SK-N-MC (cell line): ENCODE results near the gene NCSTN.

ENCODE experiments used
- EZH2 ChIP-seq: fragments of 200-600 bp; sonication (generic); IDR thresholded peaks from one replicate; pipeline ENCODE4 v1.6.1; 2017; ENCODE audit warnings: antibody characterized with exemption
- POLR2AphosphoS5 ChIP-seq: IDR thresholded peaks from 2 replicates; pipeline ENCODE4 v1.6.1; 2012; ENCODE audit warnings: mild to moderate bottlenecking, low read depth, low read length, borderline replicate concordance

DNA sequence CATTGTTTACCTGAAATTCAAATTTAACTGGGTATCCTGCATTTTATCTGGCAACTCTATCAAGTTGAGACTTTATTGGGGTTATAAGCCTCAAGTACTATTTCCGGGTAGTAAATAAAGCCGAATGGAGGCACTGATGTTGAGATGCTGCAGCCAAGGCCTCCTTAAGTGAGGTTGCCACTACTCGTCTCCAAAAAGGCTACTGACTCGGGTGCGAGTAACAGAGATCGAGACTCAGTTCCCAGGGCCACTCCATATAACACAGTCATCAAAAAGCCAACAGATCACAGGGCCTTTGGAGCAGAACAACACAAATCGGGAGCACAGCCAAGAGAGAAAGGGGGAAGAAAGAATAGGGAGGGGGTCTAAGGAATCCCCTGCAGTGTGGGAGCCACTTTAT, 657 bp upstream of the NCSTN start:
- no peak for TF ChIP-seq POLR2AphosphoS5
- TF ChIP-seq EZH2, result no peak
